Activated CD4-positive, alpha-beta T cell treated with anti-CD3 and anti-CD28 coated beads, Interleukin-2, amount 50 U/mL, for 24 hours (primary cell): ENCODE measurements around the gene PGBD5.
A peak's percentile ranks its signal among the peaks of the same experiment; 100 is the strongest.

Source experiments
- DNase-seq, 2 donors: peaks; one replicate each; pipeline ENCODE4 v3.0.0-alpha.2; 2020; ENCODE audit warnings: low read depth in 1 of 2, low spot score in 1 of 2

The PGBD5 gene

DNA sequence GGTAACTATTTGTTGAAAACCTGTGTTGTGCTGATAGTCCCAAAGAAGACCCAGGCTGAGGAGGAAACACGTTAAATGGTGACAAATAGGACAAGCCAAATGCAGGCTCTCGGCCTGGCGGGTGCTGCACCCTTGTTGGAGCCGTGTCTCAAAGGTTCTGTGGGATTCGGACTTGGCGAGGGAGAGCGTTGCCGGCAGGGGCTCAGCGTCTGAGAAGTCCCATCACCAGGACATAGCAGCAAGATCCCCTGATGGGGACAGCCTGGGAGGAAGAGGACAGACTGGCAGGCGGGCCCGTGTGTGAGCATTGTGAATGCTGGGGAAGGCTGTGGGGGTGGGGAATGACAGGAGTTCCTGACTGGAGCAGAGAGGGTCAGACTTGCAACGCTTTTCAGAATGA lies 142.5 kb downstream of the PGBD5 start:
- no peak for DNase-seq

- no peak for DNase-seq
These were observed 144.0 kb downstream of the PGBD5 start for GRCh38 chr1:230282157-230282556.

- DNase-seq, result no peak
These were observed 144.6 kb downstream of the PGBD5 start for GRCh38 chr1:230281556-230281955.

DNA sequence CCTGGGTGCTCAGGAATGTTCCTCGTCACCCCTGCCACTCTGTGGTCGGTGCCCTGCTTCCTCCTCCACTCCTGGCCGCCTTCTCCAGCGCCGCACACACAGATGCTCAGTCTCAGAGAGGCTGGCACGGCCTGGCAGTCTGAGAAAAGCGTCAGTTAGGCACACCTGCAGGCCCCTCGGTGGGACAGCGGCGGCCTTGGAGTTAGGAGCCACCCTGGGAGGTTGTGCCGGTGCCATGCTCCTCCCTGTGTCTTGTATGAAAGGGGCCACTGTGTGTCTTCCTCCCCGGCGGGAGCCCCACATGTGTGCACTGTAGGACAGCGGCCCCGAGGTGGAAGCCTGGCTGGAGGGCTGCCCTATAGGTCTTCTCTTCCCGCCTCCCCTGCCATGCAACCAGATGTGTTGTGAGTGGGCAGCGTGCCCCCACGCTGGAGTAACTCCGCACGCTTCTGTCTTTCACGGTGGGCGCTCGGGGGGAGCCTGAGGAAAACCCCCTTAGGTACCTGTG lies 145.2 kb downstream of the PGBD5 start:
- DNase-seq, result no peak

DNA sequence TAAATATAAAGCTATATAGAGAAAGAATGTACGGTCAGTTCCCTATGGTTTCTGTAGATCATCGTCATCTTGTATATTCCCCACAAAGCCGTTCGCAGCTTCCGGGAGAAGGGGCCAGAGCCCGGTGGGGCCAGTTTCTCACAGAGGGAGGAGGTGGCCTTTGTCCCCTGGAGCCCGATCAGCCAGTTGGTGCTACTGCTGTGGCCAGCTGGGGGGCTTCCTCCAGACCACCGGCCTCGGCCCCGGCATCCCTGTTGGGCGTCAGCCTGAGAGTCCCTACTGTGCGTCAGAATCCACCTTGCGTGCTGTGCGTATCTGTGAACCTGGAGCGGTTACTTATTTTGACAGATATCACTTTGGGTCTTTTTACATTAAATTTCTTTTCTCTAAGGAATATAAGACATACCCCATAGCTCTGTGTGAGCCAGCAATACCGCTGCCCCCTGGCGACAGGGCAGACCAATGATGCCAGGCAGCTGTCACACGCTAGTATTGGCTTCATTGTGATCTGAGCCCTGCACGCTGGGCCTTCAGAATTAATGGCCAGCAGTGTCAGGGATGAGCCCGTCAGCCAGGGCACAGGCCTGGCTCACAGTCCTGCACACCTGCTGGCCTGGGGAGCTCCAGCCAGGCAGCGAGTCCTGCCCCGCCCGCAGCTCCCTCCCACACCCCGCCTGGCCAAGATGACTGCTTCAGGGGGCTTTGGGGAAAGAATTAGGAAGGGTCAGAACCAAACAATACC lies 145.9 kb downstream of the PGBD5 start:
- DNase-seq, result no peak

DNA sequence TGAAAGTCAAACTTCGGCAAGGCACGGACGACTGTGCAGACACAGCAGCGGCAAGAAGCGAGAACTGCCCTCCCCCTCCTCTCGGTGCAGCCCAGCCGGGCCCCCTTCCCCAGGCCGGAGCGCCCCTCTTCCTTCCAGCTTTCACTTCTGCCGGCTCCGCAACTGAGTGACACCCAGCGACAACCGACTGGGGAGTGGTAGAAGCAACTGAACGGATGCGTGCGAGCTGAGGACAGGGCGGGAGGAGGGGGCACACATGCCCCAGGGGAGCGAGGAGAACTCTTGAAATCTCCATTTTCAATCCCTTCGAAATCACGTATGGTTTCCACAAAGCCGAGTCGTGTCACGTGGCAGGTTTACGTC lies 146.6 kb downstream of the PGBD5 start:
- DNase-seq, result no peak

- DNase-seq, result no peak
These were observed 147.1 kb downstream of the PGBD5 start for GRCh38 chr1:230278871-230279582.

GRCh38 chr1:230278376-230278775 lies 147.8 kb downstream of the PGBD5 start:
- no peak for DNase-seq

- no peak for DNase-seq
These were observed 148.7 kb downstream of the PGBD5 start for GRCh38 chr1:230277201-230278025.

GRCh38 chr1:230276401-230276800 lies 149.7 kb downstream of the PGBD5 start:
- DNase-seq, result no peak

DNA sequence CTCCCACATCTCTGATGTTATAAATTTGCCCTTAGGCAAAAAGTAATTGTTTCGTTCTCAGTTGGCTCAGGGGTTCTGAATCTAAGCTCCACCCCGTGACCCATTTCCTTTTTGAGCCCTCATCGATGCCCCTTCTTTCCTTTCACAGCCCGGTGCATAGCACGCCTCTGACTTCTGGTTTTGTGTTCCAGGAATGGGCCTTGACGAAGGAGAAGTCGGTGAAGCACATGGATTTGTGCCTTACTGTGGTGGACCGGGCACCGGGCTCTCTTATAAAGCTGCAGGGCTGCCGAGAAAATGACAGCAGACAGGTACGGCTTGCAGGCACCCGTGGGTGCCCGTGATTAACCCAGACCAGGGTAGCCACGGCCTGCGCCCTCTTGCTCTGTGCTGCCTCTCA lies 151.9 kb downstream of the PGBD5 start:
- DNase-seq, result no peak

- DNase-seq, result no peak
These were observed 152.9 kb downstream of the PGBD5 start for GRCh38 chr1:230273141-230273710.

DNA sequence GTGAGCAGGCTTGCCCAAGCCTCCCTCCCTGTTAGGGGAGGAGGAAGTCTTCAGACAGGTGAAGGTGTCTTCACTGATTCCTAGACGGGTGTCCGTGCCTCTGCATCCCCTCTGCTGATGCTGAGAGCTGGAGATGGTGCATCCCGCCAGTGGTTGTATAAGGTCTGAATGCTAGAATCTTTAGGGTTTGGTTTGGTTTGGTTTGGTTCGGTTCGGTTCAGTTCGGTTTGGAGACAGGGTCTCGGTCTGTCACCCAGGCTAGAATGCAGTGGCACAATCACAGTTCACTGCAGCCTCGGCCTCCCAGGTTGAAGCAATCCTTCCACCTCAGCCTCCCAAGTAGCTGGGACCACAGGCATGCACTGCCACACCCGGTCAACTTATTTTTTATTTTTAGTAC lies 153.6 kb downstream of the PGBD5 start:
- no peak for DNase-seq

- DNase-seq, result no peak
These were observed 154.7 kb downstream of the PGBD5 start for GRCh38 chr1:230271300-230272035.

GRCh38 chr1:230270559-230271281 lies 155.4 kb downstream of the PGBD5 start:
- DNase-seq, result peak in 1 of 2 donors; percentile 54

DNA sequence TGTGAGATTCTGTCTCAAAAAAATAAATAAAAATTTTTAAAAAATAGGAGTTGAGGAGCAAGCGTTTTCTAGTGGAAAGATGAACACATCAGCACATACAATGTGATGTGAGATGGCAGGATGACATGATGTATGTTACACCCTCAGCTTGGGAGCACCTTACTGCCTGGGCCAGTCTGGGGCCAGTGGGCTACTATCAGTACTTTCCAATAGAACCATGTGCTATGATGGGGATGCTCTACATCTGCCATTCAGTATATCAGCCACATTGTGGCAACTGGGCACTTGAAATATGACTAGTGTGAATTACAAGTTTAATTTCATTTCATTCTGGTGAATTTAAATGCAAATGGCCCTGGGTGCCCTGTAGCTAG lies 156.0 kb downstream of the PGBD5 start:
- no peak for DNase-seq

GRCh38 chr1:230268371-230269170 lies 157.6 kb downstream of the PGBD5 start:
- DNase-seq, result no peak

DNA sequence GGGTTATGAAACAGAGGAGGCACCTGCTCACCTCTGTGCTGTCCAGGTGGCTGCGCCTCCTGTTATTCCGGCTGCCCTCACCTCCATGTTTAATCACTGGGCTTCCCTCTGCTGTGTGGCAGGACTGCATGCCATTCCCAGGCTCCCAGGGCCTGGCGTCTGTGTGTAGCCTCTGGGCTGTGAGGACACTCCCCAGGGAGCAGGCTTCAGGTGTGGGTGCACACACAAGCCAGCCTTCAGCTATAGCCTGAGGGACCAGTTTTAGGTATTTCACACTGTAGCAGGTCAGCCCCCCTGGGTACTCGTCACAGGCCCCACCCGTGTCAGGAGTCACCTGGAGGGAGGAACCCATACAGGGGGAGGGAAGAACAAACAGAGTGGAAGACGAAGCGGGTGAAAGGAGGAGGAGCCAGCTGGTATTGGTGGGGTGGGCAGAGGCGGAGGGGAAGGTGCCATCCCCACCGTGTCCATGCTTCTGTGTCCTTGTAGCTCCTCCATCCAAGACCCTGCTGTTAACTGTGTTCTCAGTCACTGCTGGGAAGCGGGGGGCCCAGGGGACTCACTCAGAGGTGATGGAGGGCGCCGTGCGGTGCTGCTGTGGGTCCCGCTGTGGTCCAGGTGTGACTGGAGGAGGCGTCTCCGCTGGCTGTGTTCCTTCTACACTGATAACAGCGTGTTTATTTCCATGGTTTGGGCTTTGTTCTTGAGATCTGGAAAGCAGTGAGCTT lies 158.6 kb downstream of the PGBD5 start:
- DNase-seq, result no peak

- DNase-seq, result no peak
These were observed 159.7 kb downstream of the PGBD5 start for GRCh38 chr1:230266456-230266855.
